Liver (tissue), 9 donors: Measurements from ENCODE around the gene KRTAP4-2. TPM values are rescaled to one million over a fixed set of nuclear protein-coding genes. Genes with fewer than 3 reads are reported as not detected.

Source experiments
- DNase-seq: peaks from one replicate; pipeline ENCODE4 v3.0.0-alpha.2; 2017; ENCODE audit warnings: low spot score
- H3K27ac ChIP-seq, 2 donors: one replicate each; pipeline ENCODE4 v1.7.0; 2013; ENCODE audit warnings: inconsistent platforms in 2 of 2, low read length in 2 of 2, control low read depth in 1 of 2, low read depth in 1 of 2, mild to moderate bottlenecking in 1 of 2
- H3K27me3 ChIP-seq, 4 donors: one replicate each; pipeline versions ENCODE4 v1.6.1 to v1.7.0; 2013; ENCODE audit warnings: low read length in 3 of 4, inconsistent platforms in 1 of 4, mild to moderate bottlenecking in 1 of 4, moderate library complexity in 1 of 4; ENCODE audit not compliant: control insufficient read depth in 4 of 4, insufficient read depth in 4 of 4
- H3K36me3 ChIP-seq, 4 donors: one replicate each; pipeline versions ENCODE4 v1.6.1 to v1.7.0; 2013; ENCODE audit warnings: low read length in 3 of 4, mild to moderate bottlenecking in 3 of 4, low read depth in 1 of 4, moderate library complexity in 1 of 4; ENCODE audit not compliant: control insufficient read depth in 4 of 4, insufficient read depth in 3 of 4
- H3K4me1 ChIP-seq, 4 donors: one replicate each; pipeline versions ENCODE4 v1.6.1 to v1.7.0; 2013; ENCODE audit warnings: low read length in 3 of 4, mild to moderate bottlenecking in 3 of 4, moderate library complexity in 1 of 4; ENCODE audit not compliant: control insufficient read depth in 4 of 4, insufficient read depth in 4 of 4
- H3K4me3 ChIP-seq, 3 donors: one replicate each; pipeline versions ENCODE4 v1.6.1 to v1.7.0; 2013; ENCODE audit warnings: low read length in 3 of 3, control low read depth in 1 of 3, low read depth in 1 of 3, mild to moderate bottlenecking in 1 of 3
- H3K9ac ChIP-seq, 2 donors: one replicate each; pipeline ENCODE4 v1.7.0; 2013; ENCODE audit warnings: low read length in 2 of 2, mild to moderate bottlenecking in 2 of 2, moderate library complexity in 2 of 2, control low read depth in 1 of 2, low read depth in 1 of 2
- H3K9me3 ChIP-seq, 4 donors: one replicate each; pipeline versions ENCODE4 v1.6.1 to v1.7.0; 2013; ENCODE audit warnings: low read length in 3 of 4; ENCODE audit not compliant: control insufficient read depth in 4 of 4
- EGR1 ChIP-seq, 2 donors: IDR thresholded peaks; 2 replicates each; pipeline ENCODE4 v1.6.1; 2016 to 2018; ENCODE audit warnings: antibody characterized with exemption in 2 of 2, low read depth in 2 of 2
- FOXA1 ChIP-seq: IDR thresholded peaks from 2 replicates; pipeline ENCODE4 v1.6.1; 2016; ENCODE audit warnings: antibody characterized with exemption
- FOXA2 ChIP-seq: IDR thresholded peaks from 2 replicates; pipeline ENCODE4 v1.6.1; 2016; ENCODE audit warnings: antibody characterized with exemption
- GABPA ChIP-seq, 2 donors: IDR thresholded peaks in 1 of 2; conservative IDR thresholded peaks in 1 of 2; 2 replicates each; pipeline ENCODE4 v1.6.1; 2016; ENCODE audit warnings: antibody characterized with exemption in 2 of 2, mild to moderate bottlenecking in 1 of 2, moderate library complexity in 1 of 2
- HNF4A ChIP-seq, 2 donors: conservative IDR thresholded peaks; 2 replicates each; pipeline ENCODE4 v1.6.1; 2016; ENCODE audit warnings: antibody characterized with exemption in 2 of 2, mild to moderate bottlenecking in 2 of 2
- HNF4G ChIP-seq: IDR thresholded peaks from 2 replicates; pipeline ENCODE4 v1.6.1; 2016; ENCODE audit warnings: antibody characterized with exemption
- JUND ChIP-seq, 2 donors: IDR thresholded peaks; 2 replicates each; pipeline ENCODE4 v1.6.1; 2016; ENCODE audit warnings: antibody characterized with exemption in 2 of 2
- RAD21 ChIP-seq, 2 donors: IDR thresholded peaks; 2 replicates each; pipeline ENCODE4 v1.6.1; 2016; ENCODE audit warnings: antibody characterized with exemption in 2 of 2, mild to moderate bottlenecking in 2 of 2
- TAF1 ChIP-seq: conservative IDR thresholded peaks from 2 replicates; pipeline ENCODE4 v1.6.1; 2016; ENCODE audit warnings: antibody characterized with exemption, mild to moderate bottlenecking
- YY1 ChIP-seq: IDR thresholded peaks from 2 replicates; pipeline ENCODE4 v1.6.1; 2016; ENCODE audit warnings: antibody characterized with exemption, mild to moderate bottlenecking
- WGBS: extraction: QIAGEN DNeasy Blood & Tissue Kit; methylation state at CpG from one replicate; pipeline ENCODE4 v1.1.7; 2013; 5-methylcytosine and 5-hydroxymethylcytosine counted together
- polyA plus RNA-seq, 2 donors: library from polyadenylated mRNA; stranded (reverse) in 1 of 2; unstranded in 1 of 2; fragments of 200-250 nt in 1 of 2; fragments of >200 nt in 1 of 2; fragmentation: Nextera tagmentation in 1 of 2; extraction: Ambion mirVana in 1 of 2; gene quantifications; one replicate each; pipeline versions ENCODE4 v1.2.1 to v1.2.3, GENCODE V29; 2013 to 2015
- total RNA-seq, 2 donors: library from RNA; depleted of rRNA; stranded (reverse); fragments of >200 nt; gene quantifications; one replicate each; pipeline ENCODE4 v1.2.3, GENCODE V29; 2014
- TF ChIP-seq, protein P1 (sequence below): fragments of 150-350 bp; IDR thresholded peaks from 2 replicates; pipeline ENCODE4 v1.5.1; 2017; ENCODE audit warnings: improper control_type of control experiment, low read depth, low read length; ENCODE audit not compliant: missing input control
- TF ChIP-seq, protein P2 (sequence below): IDR thresholded peaks from 2 replicates; pipeline ENCODE4 v1.6.1; 2016; ENCODE audit warnings: antibody characterized with exemption, mild to moderate bottlenecking
- TF ChIP-seq, protein P3 (sequence below): IDR thresholded peaks from 2 replicates; pipeline ENCODE4 v1.6.1; 2016; ENCODE audit warnings: antibody characterized with exemption
- TF ChIP-seq, protein P4 (sequence below): IDR thresholded peaks from 2 replicates; pipeline ENCODE4 v1.6.1; 2016; ENCODE audit warnings: antibody characterized with exemption
- TF ChIP-seq, protein P5 (sequence below): IDR thresholded peaks from 2 replicates; pipeline ENCODE4 v1.6.1; 2016; ENCODE audit warnings: antibody characterized with exemption
- donor health status: healthy.
- donor health status: healthy.
- donor health status: healthy.
- donor health status: healthy.
- donor health status: healthy.

The KRTAP4-2 gene
- total and polyA plus RNA-seq, 4 donors: not detected

DNA sequence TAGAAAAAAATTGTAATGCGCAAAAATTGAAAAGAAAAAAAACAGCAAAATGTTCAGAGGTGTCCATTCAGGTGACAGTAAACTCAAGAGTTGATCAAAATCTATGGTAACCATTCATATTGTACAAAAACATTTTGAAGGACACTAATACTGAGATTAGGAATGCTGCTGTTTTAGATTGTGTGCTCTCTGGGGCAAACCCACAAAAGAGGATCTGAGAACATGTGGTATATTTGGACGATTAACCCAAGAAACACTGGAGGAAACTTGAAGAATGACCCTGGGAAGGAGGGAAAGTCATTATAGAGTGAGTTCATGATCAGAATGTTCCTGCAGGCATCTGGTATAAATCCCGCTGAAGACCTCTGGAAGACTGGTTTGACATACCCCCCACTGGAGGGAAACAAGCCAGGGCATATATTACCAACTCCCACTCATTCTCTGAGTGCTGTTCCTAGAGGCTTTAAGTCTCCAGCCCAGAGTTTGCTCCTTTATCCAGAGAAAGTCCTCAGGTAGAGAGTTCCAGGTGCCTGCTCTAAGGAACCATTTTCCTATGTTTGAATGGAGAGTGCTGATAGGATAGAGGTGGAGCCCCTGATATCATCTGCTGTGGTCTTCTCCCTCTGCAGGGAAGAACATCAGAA is 1.2 kb downstream of the KRTAP4-2 start:
- H3K27ac ChIP-seq: no peak overlapping the region
- DNase-seq: no peak
- H3K4me1 ChIP-seq: no peaks in the 10 kb centered on the region
- no peaks in the 10 kb centered on the region for H3K27me3 ChIP-seq
- no peaks in the 10 kb centered on the region for H3K36me3 ChIP-seq
- no peak overlapping the region for H3K4me3 ChIP-seq
- H3K9me3 ChIP-seq: no peaks in the 10 kb centered on the region
- TF ChIP-seq, protein P1, sequence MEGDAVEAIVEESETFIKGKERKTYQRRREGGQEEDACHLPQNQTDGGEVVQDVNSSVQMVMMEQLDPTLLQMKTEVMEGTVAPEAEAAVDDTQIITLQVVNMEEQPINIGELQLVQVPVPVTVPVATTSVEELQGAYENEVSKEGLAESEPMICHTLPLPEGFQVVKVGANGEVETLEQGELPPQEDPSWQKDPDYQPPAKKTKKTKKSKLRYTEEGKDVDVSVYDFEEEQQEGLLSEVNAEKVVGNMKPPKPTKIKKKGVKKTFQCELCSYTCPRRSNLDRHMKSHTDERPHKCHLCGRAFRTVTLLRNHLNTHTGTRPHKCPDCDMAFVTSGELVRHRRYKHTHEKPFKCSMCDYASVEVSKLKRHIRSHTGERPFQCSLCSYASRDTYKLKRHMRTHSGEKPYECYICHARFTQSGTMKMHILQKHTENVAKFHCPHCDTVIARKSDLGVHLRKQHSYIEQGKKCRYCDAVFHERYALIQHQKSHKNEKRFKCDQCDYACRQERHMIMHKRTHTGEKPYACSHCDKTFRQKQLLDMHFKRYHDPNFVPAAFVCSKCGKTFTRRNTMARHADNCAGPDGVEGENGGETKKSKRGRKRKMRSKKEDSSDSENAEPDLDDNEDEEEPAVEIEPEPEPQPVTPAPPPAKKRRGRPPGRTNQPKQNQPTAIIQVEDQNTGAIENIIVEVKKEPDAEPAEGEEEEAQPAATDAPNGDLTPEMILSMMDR: no peak
- TF ChIP-seq TAF1 (no peak), FOXA1 (no peak), HNF4G (no peak), GABPA (IDR thresholded peaks at IDR 0.05 in 1 of 2, conservative IDR thresholded peaks at IDR 0.05 in 1 of 2) (no peak), JUND (IDR thresholded peaks at IDR 0.05) (no peak), RAD21 (IDR thresholded peaks at IDR 0.05) (no peak), FOXA2 (no peak), EGR1 (IDR thresholded peaks at IDR 0.05; ENCODE audit: low read depth in 2 of 2) (no peak)
- TF ChIP-seq, protein P2, sequence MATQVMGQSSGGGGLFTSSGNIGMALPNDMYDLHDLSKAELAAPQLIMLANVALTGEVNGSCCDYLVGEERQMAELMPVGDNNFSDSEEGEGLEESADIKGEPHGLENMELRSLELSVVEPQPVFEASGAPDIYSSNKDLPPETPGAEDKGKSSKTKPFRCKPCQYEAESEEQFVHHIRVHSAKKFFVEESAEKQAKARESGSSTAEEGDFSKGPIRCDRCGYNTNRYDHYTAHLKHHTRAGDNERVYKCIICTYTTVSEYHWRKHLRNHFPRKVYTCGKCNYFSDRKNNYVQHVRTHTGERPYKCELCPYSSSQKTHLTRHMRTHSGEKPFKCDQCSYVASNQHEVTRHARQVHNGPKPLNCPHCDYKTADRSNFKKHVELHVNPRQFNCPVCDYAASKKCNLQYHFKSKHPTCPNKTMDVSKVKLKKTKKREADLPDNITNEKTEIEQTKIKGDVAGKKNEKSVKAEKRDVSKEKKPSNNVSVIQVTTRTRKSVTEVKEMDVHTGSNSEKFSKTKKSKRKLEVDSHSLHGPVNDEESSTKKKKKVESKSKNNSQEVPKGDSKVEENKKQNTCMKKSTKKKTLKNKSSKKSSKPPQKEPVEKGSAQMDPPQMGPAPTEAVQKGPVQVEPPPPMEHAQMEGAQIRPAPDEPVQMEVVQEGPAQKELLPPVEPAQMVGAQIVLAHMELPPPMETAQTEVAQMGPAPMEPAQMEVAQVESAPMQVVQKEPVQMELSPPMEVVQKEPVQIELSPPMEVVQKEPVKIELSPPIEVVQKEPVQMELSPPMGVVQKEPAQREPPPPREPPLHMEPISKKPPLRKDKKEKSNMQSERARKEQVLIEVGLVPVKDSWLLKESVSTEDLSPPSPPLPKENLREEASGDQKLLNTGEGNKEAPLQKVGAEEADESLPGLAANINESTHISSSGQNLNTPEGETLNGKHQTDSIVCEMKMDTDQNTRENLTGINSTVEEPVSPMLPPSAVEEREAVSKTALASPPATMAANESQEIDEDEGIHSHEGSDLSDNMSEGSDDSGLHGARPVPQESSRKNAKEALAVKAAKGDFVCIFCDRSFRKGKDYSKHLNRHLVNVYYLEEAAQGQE: no peak
- 68% methylated on average over 3 of the region's 3 CpGs for WGBS
- H3K9ac ChIP-seq: no peak overlapping the region

DNA sequence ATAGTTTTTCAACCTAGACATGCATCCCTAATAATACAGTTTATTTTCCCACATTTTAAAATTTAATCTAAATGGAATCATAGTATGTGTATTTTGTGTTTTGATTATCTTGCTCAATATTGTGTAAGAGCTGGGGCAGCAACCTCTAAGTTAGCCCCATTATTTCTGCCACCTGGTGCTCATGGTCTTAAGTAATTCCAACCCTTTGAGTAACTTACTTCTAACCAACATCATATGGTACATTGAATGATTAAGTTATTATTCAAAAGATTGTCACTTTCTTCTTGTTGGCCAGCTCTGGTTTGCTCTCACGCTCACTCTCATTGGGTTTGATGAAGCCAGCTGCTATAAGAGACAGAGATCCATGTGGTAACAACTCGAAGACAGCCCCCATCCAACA is 6.1 kb downstream of the KRTAP4-2 start:
- H3K4me1 ChIP-seq: no peaks in the 10 kb centered on the region
- H3K36me3 ChIP-seq: no peaks in the 10 kb centered on the region
- no peaks in the 10 kb centered on the region for H3K9me3 ChIP-seq
- TF ChIP-seq, protein P3, sequence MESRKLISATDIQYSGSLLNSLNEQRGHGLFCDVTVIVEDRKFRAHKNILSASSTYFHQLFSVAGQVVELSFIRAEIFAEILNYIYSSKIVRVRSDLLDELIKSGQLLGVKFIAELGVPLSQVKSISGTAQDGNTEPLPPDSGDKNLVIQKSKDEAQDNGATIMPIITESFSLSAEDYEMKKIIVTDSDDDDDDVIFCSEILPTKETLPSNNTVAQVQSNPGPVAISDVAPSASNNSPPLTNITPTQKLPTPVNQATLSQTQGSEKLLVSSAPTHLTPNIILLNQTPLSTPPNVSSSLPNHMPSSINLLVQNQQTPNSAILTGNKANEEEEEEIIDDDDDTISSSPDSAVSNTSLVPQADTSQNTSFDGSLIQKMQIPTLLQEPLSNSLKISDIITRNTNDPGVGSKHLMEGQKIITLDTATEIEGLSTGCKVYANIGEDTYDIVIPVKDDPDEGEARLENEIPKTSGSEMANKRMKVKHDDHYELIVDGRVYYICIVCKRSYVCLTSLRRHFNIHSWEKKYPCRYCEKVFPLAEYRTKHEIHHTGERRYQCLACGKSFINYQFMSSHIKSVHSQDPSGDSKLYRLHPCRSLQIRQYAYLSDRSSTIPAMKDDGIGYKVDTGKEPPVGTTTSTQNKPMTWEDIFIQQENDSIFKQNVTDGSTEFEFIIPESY: no peak
- TF ChIP-seq YY1 (no peak), GABPA (IDR thresholded peaks at IDR 0.05 in 1 of 2, conservative IDR thresholded peaks at IDR 0.05 in 1 of 2) (no peak), FOXA1 (no peak), HNF4A (conservative IDR thresholded peaks at IDR 0.05) (no peak)
- TF ChIP-seq, protein P2: no peak
- TF ChIP-seq, protein P4, sequence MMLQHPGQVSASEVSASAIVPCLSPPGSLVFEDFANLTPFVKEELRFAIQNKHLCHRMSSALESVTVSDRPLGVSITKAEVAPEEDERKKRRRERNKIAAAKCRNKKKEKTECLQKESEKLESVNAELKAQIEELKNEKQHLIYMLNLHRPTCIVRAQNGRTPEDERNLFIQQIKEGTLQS: no peak
- TF ChIP-seq, protein P5, sequence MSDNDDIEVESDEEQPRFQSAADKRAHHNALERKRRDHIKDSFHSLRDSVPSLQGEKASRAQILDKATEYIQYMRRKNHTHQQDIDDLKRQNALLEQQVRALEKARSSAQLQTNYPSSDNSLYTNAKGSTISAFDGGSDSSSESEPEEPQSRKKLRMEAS: no peak
- no peak for DNase-seq
- WGBS: 69% methylated on average over 2 of the region's 2 CpGs
- no peak overlapping the region for H3K4me3 ChIP-seq
- no peak overlapping the region for H3K9ac ChIP-seq
- no peak overlapping the region for H3K27ac ChIP-seq
- no peaks in the 10 kb centered on the region for H3K27me3 ChIP-seq
